NCI-H2107 (cell line): Measurements from ENCODE around the gene AQP3.
"Not testable (repeated sequence)": the region's sequence is repeated elsewhere in the genome, so short reads cannot be mapped to it uniquely, and the experiment has no call there.

Source experiments
- DNase-seq: peaks from one replicate; lab custom pipeline; 2025; lab: John Stamatoyannopoulos, UW

Gene AQP3

GRCh38 chr9:33446946-33447798 is at the start of gene AQP3:
Gene AQP3, minus strand, starts transcription at chr9:33447593. Its CDS starts 63 bp downstream, at chr9:33447530.
- DNase-seq = peak; percentile 23

GRCh38 chr9:33493819-33494218 is 46.4 kb upstream of the AQP3 start:
- DNase-seq = not testable (repeated sequence)

GRCh38 chr9:33489066-33489465 is 41.7 kb upstream of the AQP3 start:
- no peak for DNase-seq

GRCh38 chr9:33485312-33485711 is 37.9 kb upstream of the AQP3 start:
- not testable (repeated sequence) for DNase-seq

GRCh38 chr9:33480976-33481375 is 33.6 kb upstream of the AQP3 start:
- no peak for DNase-seq

GRCh38 chr9:33480106-33480505 is 32.7 kb upstream of the AQP3 start:
- no peak for DNase-seq

- no peak for DNase-seq
These were observed 29.1 kb upstream of the AQP3 start for GRCh38 chr9:33476503-33476902.

GRCh38 chr9:33475357-33475756 is 28.0 kb upstream of the AQP3 start:
- DNase-seq = no peak

GRCh38 chr9:33473643-33474352 is 26.4 kb upstream of the AQP3 start, which contains the start of gene NOL6:
Gene NOL6, minus strand, starts transcription at chr9:33473924. Its CDS starts 82 bp downstream, at chr9:33473842.
- DNase-seq = peak; percentile 96

- DNase-seq = no peak
These were observed 25.7 kb upstream of the AQP3 start for GRCh38 chr9:33472881-33473615.

- DNase-seq = no peak
These were observed 24.9 kb upstream of the AQP3 start for GRCh38 chr9:33472171-33472880.

GRCh38 chr9:33471361-33471760 is 24.0 kb upstream of the AQP3 start:
- DNase-seq = no peak

- DNase-seq = no peak
These were observed 22.5 kb upstream of the AQP3 start for GRCh38 chr9:33469891-33470290.

- DNase-seq = no peak
These were observed 21.6 kb upstream of the AQP3 start for GRCh38 chr9:33468797-33469621.

GRCh38 chr9:33468215-33468730 is 20.9 kb upstream of the AQP3 start:
- DNase-seq = no peak

- no peak for DNase-seq
These were observed 20.1 kb upstream of the AQP3 start for GRCh38 chr9:33467526-33467925.

GRCh38 chr9:33466565-33467495 is 19.4 kb upstream of the AQP3 start:
- no peak for DNase-seq

- DNase-seq = no peak
These were observed 18.5 kb upstream of the AQP3 start for GRCh38 chr9:33465596-33466564.
